HEK293T (cell line): ENCODE measurements around the gene CD8B.
"Not testable (repeated sequence)": the region's sequence is repeated elsewhere in the genome, so short reads cannot be mapped to it uniquely, and the experiment has no call there.

ENCODE experiments used
- ARNT ChIP-seq: fragments of 450-650 bp; IDR thresholded peaks from 2 replicates; pipeline ENCODE4 v1.6.1; 2017; ENCODE audit warnings: mild to moderate bottlenecking
- ELF4 ChIP-seq: fragments of 450-650 bp; IDR thresholded peaks from 2 replicates; pipeline ENCODE4 v1.6.1; 2017; ENCODE audit warnings: antibody characterized with exemption
- FOXA1 ChIP-seq: fragments of 450-650 bp; IDR thresholded peaks from 2 replicates; pipeline ENCODE4 v1.6.1; 2016; ENCODE audit warnings: mild to moderate bottlenecking
- FOXK2 ChIP-seq: fragments of 450-650 bp; IDR thresholded peaks from 2 replicates; pipeline ENCODE4 v1.6.1; 2016; ENCODE audit warnings: mild to moderate bottlenecking
- FOXM1 ChIP-seq: fragments of 450-650 bp; IDR thresholded peaks from 2 replicates; pipeline ENCODE4 v1.6.1; 2017; ENCODE audit warnings: mild to moderate bottlenecking, borderline replicate concordance
- HDGF ChIP-seq: fragments of 450-650 bp; IDR thresholded peaks from 2 replicates; pipeline ENCODE4 v1.6.1; 2017; ENCODE audit warnings: antibody characterized with exemption, borderline replicate concordance
- LEF1 ChIP-seq: fragments of 450-650 bp; IDR thresholded peaks from 2 replicates; pipeline ENCODE4 v1.6.1; 2017; ENCODE audit warnings: mild to moderate bottlenecking, borderline replicate concordance
- NFRKB ChIP-seq: fragments of 450-650 bp; IDR thresholded peaks from 2 replicates; pipeline ENCODE4 v1.6.1; 2016; ENCODE audit warnings: mild to moderate bottlenecking, moderate library complexity
- SP1 ChIP-seq: fragments of 450-650 bp; IDR thresholded peaks from 2 replicates; pipeline ENCODE4 v1.6.1; 2017
- SUZ12 ChIP-seq: fragments of 450-650 bp; IDR thresholded peaks from 2 replicates; pipeline ENCODE4 v1.6.1; 2016; ENCODE audit warnings: mild to moderate bottlenecking
- TARDBP ChIP-seq: fragments of 450-650 bp; IDR thresholded peaks from 2 replicates; pipeline ENCODE4 v1.6.1; 2016

GRCh38 chr2:86882118-86882665 is 20.5 kb upstream of the CD8B start:
- not testable (repeated sequence) for TF ChIP-seq FOXM1, FOXA1, FOXK2, TARDBP, SP1, SUZ12, LEF1, ARNT, NFRKB, HDGF, ELF4
